Lung (tissue), 16 donors: ENCODE results near the gene TMX3. TPM values are rescaled to one million over a fixed set of nuclear protein-coding genes. Genes with fewer than 3 reads are reported as not detected.
A peak's percentile ranks its signal among the peaks of the same experiment; 100 is the strongest.

Experiments used
- ATAC-seq: fragments of 200-7000 bp; cut with Tn5 transposase; one replicate; pipeline ENCODE4 v1.9.1; 2020; ENCODE audit warnings: moderate number of reproducible peaks; ENCODE audit not compliant: insufficient read depth, low FRiP score
- DNase-seq, 3 donors: peaks; one replicate each; pipeline ENCODE4 v3.0.0-alpha.2; 2013 to 2017
- H3K27ac ChIP-seq, 2 donors: one replicate each; pipeline ENCODE4 v1.5.1; 2013; ENCODE audit warnings: mild to moderate bottlenecking in 2 of 2, moderate library complexity in 2 of 2, control low read depth in 1 of 2, inconsistent platforms in 1 of 2, low read depth in 1 of 2, low read length in 1 of 2
- H3K27me3 ChIP-seq, 3 donors: one replicate each; pipeline ENCODE4 v1.5.1; 2013; ENCODE audit warnings: low read length in 2 of 3; ENCODE audit not compliant: control insufficient read depth in 3 of 3, insufficient read depth in 3 of 3
- H3K36me3 ChIP-seq, 4 donors: one replicate each; pipeline ENCODE4 v1.5.1; 2013; ENCODE audit warnings: low read length in 4 of 4, mild to moderate bottlenecking in 1 of 4, moderate library complexity in 1 of 4; ENCODE audit not compliant: control insufficient read depth in 4 of 4, insufficient read depth in 4 of 4
- H3K4me1 ChIP-seq, 5 donors: one replicate each; pipeline ENCODE4 v1.5.1; 2013; ENCODE audit warnings: low read length in 5 of 5, mild to moderate bottlenecking in 2 of 5, moderate library complexity in 1 of 5; ENCODE audit not compliant: control insufficient read depth in 5 of 5, insufficient read depth in 5 of 5
- H3K4me3 ChIP-seq: one replicate; pipeline ENCODE4 v1.5.1; 2013; ENCODE audit warnings: mild to moderate bottlenecking, control low read depth, moderate library complexity
- H3K9ac ChIP-seq, 2 donors: one replicate each; pipeline ENCODE4 v1.5.1; 2013; ENCODE audit warnings: low read length in 2 of 2, control low read depth in 1 of 2; ENCODE audit not compliant: insufficient read depth in 1 of 2
- H3K9me3 ChIP-seq, 4 donors: one replicate each; pipeline ENCODE4 v1.5.1; 2013; ENCODE audit warnings: low read length in 3 of 4, mild to moderate bottlenecking in 1 of 4, moderate library complexity in 1 of 4; ENCODE audit not compliant: control insufficient read depth in 4 of 4, insufficient read depth in 3 of 4
- WGBS, 2 donors: extraction: QIAGEN DNeasy Blood & Tissue Kit; methylation state at CpG; one replicate each; pipeline ENCODE4 v1.1.7; 2013; 5-methylcytosine and 5-hydroxymethylcytosine counted together
- long read RNA-seq, 5 donors: transcript quantifications; one replicate each; lab custom pipeline, GENCODE V29; 2026
- polyA plus RNA-seq, 2 donors: library from polyadenylated mRNA; stranded (reverse); fragments of 200-250 nt; gene quantifications; one replicate each; pipeline ENCODE4 v1.2.1, GENCODE V29; 2013
- total RNA-seq, 2 donors: library from RNA; depleted of rRNA in 1 of 2; stranded (reverse); fragments of >200 nt in 1 of 2; gene quantifications; one replicate each; pipeline ENCODE4 v1.2.1, GENCODE V29; 2014 to 2021
- TF ChIP-seq, protein P1 (sequence below): IDR thresholded peaks from 2 replicates; pipeline ENCODE4 v1.5.1; 2012; ENCODE audit warnings: mild to moderate bottlenecking; ENCODE audit errors: control extremely low read depth, extremely low read depth
- donor health status: control.
- donor health status: control.
- donor health status: Bipolar disorder and iron deficiency.
- donor health status: healthy.
- donor health status: DM: yes; HTN: yes; CAD: no.

TMX3 gene
- total RNA-seq, result 10 to 100 TPM; 59.3 to 78.6 TPM
- 10 to 100 TPM; 23.9 to 24.5 TPM for polyA plus RNA-seq
- long read RNA-seq, donor 1, full-length matches to known transcripts, result 11 of 17 reads
- long read RNA-seq, donor 1, partial matches to known transcripts, result 6 of 17 reads
- long read RNA-seq, donor 1, other reads (novel, unspliced or antisense), result 0 of 17 reads
- long read RNA-seq, donor 2, full-length matches to known transcripts, result 1 of 1 reads
- long read RNA-seq, donor 2, partial matches to known transcripts, result 0 of 1 reads
- long read RNA-seq, donor 2, other reads (novel, unspliced or antisense), result 0 of 1 reads
- long read RNA-seq, donor 3, full-length matches to known transcripts, result 10 of 10 reads
- long read RNA-seq, donor 3, partial matches to known transcripts, result 0 of 10 reads
- long read RNA-seq, donor 3, other reads (novel, unspliced or antisense), result 0 of 10 reads
- long read RNA-seq, donor 4, full-length matches to known transcripts, result 4 of 4 reads
- long read RNA-seq, donor 4, partial matches to known transcripts, result 0 of 4 reads
- long read RNA-seq, donor 4, other reads (novel, unspliced or antisense), result 0 of 4 reads
- long read RNA-seq, donor 5, full-length matches to known transcripts, result 8 of 8 reads
- long read RNA-seq, donor 5, partial matches to known transcripts, result 0 of 8 reads
- long read RNA-seq, donor 5, other reads (novel, unspliced or antisense), result 0 of 8 reads

DNA sequence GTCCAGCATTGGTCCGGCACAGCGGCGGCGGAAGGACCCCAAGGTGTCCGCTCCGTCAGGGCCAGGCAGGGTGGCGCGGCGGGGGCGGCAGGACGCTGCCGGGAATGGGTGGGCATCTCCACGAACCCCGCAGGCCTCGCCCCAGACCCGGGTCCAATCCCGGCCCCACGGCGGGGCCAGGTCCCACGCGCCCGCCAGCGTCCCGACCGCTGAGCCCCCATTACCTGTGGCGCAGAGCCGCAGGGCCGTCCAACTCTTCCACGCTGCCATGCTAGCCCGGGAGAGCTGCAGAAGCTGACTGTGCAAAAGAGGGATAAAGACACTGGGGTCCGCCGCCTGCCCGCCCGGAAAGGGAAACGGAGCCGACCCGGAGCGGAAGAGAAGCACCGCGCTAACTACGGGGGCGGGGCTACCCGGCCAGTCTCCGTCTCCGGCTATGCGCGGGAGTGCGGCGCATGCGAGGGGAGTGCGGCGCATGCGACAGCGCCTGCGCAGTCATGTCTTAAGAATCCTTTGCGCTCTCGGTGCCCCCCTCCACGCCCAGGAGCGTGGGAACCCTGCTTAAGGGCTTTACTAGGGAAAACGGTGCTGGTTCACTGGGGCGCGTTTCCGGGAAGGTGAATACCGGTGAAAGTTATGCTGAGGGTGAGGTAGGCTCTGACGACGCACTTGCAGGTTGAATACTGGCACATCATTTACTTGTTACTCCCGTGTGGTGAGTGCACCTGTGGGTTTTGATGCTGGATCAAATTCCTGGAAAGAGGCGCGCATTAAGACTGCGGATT lies at the start of gene TMX3:
Gene TMX3, minus strand, starts transcription at position 397 of the 785 bp plus-strand sequence. Its CDS starts 127 bp downstream, at position 270.
- TF ChIP-seq, protein P1, sequence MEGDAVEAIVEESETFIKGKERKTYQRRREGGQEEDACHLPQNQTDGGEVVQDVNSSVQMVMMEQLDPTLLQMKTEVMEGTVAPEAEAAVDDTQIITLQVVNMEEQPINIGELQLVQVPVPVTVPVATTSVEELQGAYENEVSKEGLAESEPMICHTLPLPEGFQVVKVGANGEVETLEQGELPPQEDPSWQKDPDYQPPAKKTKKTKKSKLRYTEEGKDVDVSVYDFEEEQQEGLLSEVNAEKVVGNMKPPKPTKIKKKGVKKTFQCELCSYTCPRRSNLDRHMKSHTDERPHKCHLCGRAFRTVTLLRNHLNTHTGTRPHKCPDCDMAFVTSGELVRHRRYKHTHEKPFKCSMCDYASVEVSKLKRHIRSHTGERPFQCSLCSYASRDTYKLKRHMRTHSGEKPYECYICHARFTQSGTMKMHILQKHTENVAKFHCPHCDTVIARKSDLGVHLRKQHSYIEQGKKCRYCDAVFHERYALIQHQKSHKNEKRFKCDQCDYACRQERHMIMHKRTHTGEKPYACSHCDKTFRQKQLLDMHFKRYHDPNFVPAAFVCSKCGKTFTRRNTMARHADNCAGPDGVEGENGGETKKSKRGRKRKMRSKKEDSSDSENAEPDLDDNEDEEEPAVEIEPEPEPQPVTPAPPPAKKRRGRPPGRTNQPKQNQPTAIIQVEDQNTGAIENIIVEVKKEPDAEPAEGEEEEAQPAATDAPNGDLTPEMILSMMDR, result no peak
- Histone ChIP-seq H3K27me3 (no peaks in the 10 kb centered on the region), H3K4me1 (peaks cover 0 to 15% (median 8%) of the 10 kb centered on the region in 5 donors), H3K4me3 (peak within 1 kb of the TSS; percentile 98), H3K27ac (peak within 1 kb of the TSS; percentile 68 to 85), H3K9ac (peak within 1 kb of the TSS; percentile 71 to 93), H3K9me3 (no peaks in the 10 kb centered on the region), H3K36me3 (peaks cover 8 to 24% (median 14%) of the 10 kb centered on the region in 4 donors)
- DNase-seq (peak; percentile 92 to 96 (median 94)), ATAC-seq (peak; percentile 99)
- 0% methylated on average over 65 to 70 of the region's 70 CpGs for WGBS, 2 donors

- TF ChIP-seq, protein P1, result no peak
- H3K27me3 ChIP-seq, result no peaks in the 10 kb centered on the region
- H3K4me1 ChIP-seq, result no peaks in the 10 kb centered on the region
- WGBS, 2 donors, result 80 to 86% methylated on average over 2 of the region's 2 CpGs
- no peak overlapping the region for H3K9ac ChIP-seq
- no peak overlapping the region for H3K27ac ChIP-seq
- H3K9me3 ChIP-seq, result peaks cover 0 to 4% (median 0%) of the 10 kb centered on the region in 4 donors
- no peaks in the 10 kb centered on the region for H3K36me3 ChIP-seq
- no peak for ATAC-seq
- no peak for DNase-seq
- no peak overlapping the region for H3K4me3 ChIP-seq
These were observed 49.1 kb upstream of the TMX3 start for GRCh38 chr18:68764016-68764415.

GRCh38 chr18:68763083-68763482 lies 48.2 kb upstream of the TMX3 start:
- Histone ChIP-seq H3K27ac (no peak overlapping the region), H3K36me3 (no peaks in the 10 kb centered on the region), H3K9ac (no peak overlapping the region), H3K4me3 (no peak overlapping the region), H3K9me3 (peaks cover 0 to 4% (median 0%) of the 10 kb centered on the region in 4 donors), H3K4me1 (no peaks in the 10 kb centered on the region), H3K27me3 (no peaks in the 10 kb centered on the region)
- DNase-seq (no peak), ATAC-seq (no peak)
- 91 to 95% methylated on average over 2 of the region's 2 CpGs for WGBS, 2 donors
- TF ChIP-seq, protein P1, result no peak
